HUDEP-2 (cell line): ENCODE results near the gene KCNMB3.
"Not testable (repeated sequence)": the region's sequence is repeated elsewhere in the genome, so short reads cannot be mapped to it uniquely, and the experiment has no call there.

Experiments
- DNase-seq, 76 experiments: peaks; one replicate each; lab custom pipeline; 2025; ENCODE audit not compliant: unreplicated experiment in 76 of 76; lab: John Stamatoyannopoulos, UW

The KCNMB3 gene, protein sequence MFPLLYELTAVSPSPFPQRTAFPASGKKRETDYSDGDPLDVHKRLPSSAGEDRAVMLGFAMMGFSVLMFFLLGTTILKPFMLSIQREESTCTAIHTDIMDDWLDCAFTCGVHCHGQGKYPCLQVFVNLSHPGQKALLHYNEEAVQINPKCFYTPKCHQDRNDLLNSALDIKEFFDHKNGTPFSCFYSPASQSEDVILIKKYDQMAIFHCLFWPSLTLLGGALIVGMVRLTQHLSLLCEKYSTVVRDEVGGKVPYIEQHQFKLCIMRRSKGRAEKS

DNA sequence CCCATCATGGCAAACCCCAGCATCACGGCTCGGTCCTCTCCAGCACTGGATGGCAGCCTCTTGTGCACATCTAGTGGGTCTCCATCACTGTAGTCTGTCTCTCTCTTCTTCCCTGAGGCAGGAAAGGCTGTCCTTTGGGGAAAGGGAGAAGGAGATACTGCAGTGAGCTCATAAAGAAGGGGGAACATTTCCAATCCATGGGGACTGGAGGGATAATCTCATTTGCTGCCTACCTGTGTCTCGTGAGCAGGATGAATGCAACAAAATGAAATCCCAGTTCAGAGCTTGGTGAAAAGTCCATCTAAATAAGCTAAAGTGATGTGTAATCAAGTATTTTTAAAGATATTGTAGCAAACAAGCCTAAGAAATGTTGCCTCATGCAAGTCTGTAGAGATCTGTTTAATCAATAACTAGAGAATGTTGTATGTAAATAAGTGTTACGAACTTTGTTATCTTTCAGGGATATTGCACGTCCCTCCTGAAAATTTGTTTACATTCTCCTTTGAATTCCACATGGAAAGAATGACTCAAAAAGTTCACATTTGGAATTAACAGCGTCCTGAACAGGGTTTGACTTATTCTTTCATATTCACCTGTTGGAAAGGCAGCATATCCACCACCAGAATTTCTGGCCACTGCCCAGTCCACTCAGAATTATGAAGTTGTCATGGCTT, at the start of gene KCNMB3:
Gene KCNMB3, minus strand, starts transcription at position 312 of the 674 bp plus-strand sequence. Its CDS starts 124 bp downstream, at position 188.
- DNase-seq: no peak

DNA sequence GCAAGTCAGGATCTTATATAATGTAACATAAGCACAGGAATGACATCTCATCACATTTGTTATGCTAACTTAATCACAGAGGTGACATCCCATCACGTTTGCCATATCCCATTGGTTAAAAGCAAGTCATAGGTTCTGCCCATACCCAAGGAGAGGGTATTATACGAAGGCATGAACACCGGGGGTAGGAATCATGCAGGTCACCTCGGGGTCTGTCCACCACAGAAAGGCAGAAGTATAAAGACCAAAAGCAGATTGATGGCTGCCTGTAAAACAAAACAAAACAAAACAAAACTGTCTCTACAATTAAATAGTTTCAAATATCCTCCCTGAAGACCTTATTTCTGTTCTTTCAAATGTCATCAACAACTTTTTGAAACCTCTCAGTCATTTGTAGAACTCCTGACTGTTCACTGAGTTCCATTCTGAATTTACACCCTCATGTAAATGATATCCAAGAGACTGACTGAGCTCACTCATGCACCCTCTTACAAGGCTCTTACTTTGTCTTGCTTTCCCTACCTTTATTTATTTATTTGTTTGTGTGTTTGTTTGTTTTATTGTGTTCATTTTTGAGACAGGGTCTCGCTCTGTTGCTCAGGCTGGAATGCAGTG, 49.2 kb upstream of the KCNMB3 start:
- DNase-seq: no peak

DNA sequence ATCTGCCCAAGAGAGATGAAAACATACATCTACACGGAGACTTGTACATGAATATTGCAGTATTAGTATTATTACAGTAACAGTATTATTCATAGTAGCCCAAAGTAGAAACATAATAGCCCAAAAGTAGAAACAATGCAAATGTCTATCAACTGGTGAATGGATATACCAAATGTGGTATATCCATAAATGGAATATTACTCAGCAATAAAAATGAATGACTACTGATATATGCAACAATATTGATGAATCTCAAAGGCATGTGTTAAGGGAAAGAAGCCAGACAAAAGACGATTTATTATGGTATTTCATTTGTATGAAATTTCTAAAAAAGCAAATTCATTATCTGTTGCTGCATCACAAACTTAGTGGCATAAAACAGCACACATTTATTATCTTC, 48.4 kb upstream of the KCNMB3 start:
- no peak for DNase-seq

DNA sequence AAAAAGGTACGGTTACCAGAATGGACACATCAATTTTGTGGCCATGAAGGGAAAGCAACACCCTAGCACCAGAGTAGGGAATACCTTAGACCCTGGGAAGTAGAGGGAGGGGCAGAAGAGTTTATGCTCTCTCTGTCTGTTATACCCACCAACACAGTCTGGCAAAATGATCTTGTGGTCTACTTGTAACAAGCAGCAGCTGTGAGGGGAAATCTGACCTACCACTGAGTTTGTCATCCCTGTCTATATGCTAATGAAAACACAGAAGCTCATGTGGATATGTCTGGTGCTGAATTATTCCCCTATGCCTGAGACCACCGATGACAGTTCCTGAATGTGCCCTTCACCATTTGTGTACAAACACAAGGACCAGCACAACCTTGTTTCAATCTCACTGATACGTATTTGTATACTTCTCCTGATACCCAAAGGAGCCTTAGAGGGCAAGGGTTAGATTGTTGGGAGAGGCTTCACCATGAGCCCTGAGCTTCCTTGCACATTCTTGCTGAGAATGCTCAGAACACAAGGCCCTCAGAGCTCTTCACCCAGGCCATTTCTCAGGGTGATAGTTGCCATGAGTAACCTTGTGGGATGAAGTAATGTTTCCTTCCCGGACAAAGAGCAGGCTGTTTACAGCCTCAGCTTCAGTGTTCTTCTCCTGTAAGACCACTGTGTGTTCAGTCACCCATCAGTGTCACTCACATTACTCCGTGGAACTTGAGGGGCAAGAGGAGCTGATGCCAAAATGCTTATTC, 47.2 kb upstream of the KCNMB3 start:
- DNase-seq: no peak

DNA sequence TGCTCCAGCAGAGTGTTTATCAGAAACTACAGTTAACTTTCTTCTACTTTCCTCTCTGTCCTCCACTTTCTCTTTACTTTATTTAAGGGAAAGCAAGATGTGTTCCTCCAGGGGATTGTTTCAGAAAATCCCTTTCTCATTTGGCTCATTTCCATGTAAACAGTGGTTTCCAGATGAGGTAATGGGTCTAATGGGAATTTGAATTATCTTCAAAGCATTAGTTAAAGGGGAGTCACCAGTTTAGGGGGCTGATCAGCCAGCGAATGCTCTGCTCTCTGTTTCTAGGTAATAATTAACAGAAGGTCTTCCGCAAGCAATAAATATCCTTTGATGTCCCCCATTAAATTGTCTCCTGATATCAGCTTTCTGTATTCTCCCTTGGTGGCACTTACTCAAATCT, 41.5 kb upstream of the KCNMB3 start:
- DNase-seq: no peak

DNA sequence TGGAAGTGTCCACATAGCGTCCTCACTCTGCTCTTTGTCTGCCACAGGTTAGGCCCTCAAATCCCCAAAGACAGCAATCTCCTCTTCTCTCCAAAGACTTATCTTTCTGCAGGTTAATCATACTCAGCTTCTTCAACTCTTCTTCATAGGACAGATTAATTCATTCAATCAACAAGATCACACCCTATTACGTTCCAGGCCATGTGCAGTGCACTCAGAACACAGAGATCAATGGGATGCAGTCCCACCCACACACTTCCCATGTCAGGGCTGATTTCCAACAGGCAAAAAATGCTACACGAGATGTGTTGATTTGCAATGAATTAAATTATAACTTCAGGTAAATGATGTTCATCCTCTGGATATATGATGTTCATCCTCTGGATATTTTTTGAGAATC, 38.4 kb upstream of the KCNMB3 start:
- no peak for DNase-seq

DNA sequence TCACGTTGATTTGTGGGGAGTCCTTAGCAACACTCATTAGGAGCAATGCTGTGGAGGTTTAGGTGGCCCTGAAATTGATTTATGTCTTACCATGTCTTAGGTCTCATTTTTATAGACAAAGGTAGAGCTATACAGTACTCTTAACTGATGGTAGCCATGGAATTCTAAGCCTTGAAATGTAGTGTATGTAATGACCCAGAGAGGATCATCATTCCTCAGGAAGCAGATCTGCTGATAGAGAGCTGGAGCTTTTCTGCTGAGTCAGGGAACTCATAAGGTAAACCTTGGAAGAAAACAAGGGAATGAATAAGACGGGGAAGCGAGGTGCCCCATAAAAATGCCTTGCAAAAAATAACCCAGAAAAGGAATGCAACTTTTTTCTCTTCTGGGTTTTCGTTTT, 37.9 kb upstream of the KCNMB3 start:
- no peak for DNase-seq

DNA sequence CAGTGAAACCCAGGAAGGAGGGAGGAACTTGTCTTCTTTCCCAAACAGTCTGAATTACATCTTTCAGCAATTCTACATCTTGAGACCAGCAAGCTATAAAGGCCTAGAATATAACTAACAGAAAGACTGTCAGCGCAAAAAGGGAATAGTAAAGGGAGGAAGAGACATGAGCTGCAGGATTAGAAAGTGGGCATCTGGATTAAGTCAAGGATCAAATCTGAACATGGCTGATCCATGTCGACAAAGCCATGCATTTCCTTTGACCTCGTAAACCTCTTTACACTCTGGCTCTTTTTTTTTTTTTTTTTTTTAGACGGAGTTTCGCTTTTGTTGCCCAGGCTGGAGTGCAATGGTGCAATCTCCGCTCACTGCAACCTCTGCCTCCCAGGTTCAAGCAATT, 35.4 kb upstream of the KCNMB3 start:
- no peak for DNase-seq

DNA sequence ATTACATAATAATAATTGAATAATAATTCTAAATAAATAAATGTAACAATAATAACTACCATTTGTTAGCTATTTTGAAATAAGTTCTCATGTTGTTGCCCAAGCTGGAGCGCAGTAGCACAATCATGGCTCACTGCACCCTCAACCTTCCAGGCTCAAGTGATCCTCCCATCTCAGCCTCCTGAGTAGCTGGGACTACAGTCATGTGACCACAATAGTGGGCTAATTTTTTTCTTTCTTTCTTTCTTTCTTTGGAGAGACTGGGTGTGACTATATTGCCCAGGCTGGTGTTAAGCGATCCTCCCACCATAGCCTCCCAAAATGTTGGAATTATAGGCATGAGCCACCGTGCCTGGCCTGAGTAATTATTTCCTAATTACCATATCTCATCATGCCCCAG, 30.9 kb upstream of the KCNMB3 start:
- DNase-seq: no peak

DNA sequence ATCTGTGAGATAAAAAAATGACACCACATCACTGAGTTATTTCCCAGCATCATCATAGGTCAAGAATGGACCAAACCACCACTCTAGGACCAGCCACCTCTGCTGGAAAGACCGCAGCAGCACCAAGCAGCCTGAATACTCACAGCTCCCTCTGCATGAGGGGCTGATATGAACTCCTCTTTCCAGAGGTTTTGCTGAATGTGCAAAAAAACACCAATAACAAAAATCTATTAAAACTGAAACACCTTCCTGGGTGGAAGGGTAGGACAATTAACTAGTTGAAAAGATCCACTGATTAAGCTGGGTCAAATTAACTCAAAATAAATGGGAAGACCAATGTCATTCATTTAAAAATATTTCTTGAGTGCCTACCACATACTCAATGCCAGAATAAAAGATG, 28.9 kb upstream of the KCNMB3 start:
- no peak for DNase-seq

DNA sequence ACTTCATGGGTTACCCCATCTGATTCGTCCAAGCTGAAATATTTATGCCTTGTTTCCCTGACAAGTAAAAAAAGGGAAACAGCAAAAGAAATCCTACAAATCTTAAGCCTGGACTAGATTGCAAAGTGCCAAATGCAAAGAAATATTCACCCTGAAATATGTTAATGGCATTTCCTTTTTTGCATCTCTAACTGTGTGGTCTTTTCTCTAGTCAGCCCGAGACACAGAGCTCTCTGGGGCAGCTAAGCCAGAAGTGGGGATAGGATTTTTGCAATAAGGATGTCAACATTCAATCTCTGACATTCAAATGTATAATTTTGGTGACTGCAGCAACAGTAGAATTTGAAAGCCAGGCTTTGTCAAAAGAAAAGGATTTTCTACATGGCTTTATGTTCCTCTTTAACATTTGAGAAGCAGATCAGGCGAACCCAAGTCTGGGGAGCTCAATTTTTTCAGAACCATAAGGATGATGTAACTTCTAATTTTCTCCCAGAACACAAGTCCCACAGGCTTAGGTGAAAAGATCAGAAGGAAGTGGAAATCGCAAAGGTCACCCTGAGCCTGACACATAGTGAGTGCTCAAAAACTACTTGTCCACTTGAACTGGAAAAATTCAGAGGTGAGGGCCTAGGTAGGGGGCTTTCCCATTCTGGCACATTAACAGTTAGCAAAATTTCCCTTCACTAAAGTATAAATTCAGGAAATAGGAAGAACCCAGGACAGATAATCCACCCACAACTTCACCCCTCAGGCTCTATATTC, 28.2 kb upstream of the KCNMB3 start:
- DNase-seq: no peak

DNA sequence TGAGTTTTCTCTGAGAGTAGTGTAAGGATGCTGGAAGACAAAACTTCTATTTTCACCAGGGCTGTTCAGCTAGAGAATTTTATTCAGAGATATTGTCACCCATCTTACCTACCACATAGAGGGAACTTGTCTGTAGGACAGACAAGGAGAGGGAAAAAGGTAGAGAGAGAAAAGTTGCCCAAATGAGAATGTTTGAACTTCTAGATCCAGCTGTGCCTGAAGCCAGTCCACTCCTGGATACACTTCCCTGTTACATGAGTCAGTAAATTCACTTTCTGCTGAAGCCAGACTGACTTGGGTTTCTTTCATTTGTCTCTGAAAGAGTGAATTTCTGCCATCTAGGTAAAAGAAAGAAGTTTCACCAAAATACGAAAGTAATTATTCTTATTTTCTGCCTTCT, 27.2 kb upstream of the KCNMB3 start:
- DNase-seq: no peak

DNA sequence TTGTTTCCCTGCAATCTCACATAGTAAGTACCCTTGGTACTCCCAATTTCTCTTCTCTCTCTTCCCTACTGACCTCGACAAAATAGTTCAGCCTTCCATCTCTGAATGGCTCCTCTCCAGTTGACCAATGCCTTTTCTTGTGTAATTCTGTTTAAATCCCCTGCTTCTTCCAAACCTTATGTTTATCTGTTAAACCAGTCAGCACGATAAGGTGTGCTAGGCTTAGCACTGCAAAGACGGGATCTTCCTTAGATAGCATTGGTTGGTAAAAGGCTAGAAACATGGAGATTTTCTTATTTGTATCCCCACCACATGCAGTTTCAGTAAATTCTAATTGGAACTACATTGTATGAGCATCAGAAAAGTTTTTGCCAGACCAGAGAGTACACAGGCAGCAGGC, 25.8 kb upstream of the KCNMB3 start:
- DNase-seq: no peak

DNA sequence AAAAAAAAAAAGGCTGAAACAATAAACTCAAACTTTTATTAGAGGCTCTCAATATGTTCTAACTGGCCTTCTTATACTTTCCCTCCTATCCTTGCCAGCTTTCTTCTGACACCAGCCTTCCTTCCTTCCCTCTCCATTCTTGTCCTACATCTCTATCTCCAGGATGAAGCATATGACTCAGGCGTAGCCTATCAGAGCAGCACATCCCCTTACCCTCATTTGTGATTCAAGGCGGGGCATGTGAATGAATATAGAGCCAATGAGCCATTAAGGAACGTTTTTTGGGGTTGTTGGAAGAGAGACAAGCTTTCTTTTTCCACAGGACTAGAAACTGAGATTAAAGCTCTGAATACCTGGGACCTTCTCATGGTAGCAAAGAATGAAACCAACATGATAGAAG, 25.1 kb upstream of the KCNMB3 start:
- no peak for DNase-seq

DNA sequence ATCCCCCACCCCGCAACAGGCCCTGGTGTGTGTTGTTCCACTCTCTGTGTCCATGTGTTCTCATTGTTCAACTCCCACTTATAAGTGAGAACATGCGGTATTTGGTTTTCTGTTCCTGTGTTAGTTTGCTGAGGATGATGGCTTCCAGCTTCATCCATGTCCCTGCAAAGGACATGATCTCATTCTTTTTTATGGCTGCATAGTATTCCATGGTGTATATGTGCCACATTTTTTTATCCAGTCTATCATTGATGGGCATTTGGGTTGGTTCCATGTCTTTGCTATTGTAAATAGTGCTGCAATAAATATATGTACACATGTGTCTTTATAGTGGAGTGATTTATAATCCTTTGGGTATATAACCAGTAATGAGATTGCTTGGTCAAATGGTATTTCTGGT, 23.5 kb upstream of the KCNMB3 start:
- DNase-seq: not testable (repeated sequence)

DNA sequence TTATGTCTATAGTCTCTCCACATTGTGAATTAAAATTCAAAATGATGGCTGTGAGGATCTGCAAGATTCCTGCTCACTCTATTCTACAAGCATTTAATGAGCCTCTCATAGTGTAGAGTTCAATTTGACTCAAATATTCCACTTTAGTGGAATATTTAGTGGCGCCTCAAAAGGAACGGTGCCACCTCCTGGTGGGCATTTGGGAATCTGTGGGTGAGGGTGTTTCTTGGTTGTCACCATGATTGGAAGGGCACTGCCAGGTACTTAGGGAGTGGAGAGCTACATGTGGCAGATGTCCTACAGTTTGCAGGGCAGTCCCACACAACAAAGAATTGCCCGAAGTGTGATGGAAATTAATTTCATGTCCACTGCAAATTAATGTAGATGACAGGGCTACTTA, 21.5 kb upstream of the KCNMB3 start:
- DNase-seq: peak in 13 of 76 experiments; percentile 2 to 31 (median 7)

DNA sequence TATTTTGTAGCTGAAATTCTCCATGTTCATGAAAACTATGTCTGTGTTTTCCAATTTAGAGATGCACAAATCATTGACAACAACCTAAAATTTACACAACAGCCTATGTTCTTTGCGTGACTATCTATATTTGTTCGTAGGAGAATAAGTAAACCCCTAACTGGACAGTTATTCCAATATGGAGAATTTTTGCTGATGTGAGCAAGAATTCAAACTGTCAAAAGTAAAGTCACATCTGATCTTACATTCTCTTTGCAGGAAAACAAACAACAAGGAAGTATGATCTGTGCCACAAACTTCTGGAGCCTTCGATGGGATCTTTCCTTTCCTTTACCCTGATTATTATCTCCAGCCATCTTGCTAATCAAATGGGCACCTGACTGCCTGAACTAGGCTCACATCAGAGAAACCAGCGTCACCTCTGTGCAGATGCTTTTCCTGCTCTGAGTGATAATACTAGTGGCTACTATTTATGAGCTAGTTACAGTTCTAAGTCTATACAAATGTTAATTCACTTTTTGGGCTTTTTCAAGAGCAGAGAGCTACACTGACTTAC, 18.3 kb upstream of the KCNMB3 start:
- DNase-seq: peak in 1 of 76 experiments; percentile 5

DNA sequence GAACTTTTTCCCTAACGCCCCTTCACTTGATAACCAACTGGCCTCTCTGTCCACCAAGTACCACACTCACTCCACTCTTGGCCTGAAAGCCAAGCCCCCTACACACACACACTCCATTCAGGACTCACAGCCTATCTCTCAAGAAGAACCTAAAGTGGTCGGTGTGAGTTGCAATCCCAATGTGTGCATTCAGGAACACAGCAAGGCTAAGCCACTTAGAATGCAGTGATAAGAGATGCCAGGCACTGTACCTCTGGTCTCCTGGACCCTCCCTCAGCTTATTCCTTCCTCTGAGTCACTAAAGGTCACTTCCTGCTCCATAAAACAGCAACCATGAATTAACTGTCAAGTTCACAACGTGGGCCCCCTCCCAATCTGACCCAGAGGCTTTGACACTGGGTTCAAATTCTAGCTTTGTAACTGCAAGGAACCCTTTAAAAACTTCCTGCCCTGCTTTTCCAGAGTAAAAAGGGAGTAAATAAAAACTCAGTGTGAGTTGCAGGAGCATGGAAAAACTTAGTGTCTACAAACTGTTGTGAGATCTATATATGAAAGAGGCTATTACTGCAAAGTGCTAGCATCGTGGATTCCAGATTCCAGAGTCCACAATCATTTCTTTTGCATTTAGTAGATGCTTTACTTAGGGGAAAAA, 17.6 kb upstream of the KCNMB3 start:
- DNase-seq: no peak

DNA sequence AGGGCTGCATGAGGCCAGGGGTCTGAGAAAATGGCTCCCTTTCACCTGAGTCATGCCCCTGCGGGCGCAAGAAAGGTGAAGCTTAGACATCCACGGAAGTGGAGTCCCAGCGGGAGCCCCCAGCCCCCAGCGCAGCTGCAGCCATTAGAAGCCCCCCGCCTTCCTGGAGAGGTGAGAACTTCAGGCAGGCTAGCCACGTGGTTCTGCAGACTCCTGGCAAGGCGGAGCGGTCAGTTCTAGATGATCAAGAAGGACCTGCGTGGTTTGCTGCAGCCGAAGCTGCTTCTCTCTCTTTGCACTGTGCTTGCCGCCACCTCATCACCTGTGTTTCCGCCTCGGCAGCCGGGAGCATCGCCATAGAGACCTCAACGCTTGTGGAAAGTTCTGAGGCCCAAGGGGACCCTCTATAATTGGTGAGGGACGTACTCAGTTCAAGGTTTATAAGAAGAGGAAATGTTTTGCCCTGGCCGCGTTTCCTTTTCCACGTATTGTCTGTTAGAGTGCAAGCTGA, 15.8 kb upstream of the KCNMB3 start:
- DNase-seq: no peak

DNA sequence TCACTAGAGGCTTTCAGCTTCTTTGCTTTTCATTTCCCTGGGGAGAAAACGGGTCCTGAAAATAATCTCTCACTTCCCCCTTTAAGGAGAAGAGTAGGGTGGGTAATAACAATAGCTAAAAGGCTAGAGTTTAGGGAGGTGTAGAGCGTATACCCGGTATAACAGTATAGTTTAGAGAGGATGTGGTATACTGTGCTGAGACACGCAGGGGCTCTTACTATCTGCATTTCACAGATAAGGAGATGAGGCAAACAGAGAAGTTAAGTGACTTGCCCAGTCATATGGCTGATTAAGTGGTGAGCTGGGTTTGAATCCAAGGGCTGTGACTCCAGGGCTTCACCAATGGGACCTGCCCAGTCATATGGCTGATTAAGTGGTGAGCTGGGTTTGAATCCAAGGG, 15.0 kb upstream of the KCNMB3 start:
- DNase-seq: peak in 61 of 76 experiments; percentile 2 to 85 (median 39)
